Muscle of back (tissue), 11 donors: Measurements from ENCODE around the gene HYCC1. TPM values are rescaled to one million over a fixed set of nuclear protein-coding genes. Genes with fewer than 3 reads are reported as not detected.
"Not testable (repeated sequence)": the region's sequence is repeated elsewhere in the genome, so short reads cannot be mapped to it uniquely, and the experiment has no call there.

Experiments
- DNase-seq, 3 donors: peaks; one replicate each; pipeline versions ENCODE4 v3.0.0 to v3.0.0-alpha.2; 2013
- polyA plus RNA-seq, 10 donors: library from polyadenylated mRNA; unstranded; fragments of 120-200 nt; gene quantifications; one replicate each; pipeline ENCODE4 v1.2.1, GENCODE V29; 2013; ENCODE audit not compliant: insufficient read length in 10 of 10

HYCC1 gene
- polyA plus RNA-seq, 10 donors = 20.8 to 34.9 (median 26.4) TPM

DNA sequence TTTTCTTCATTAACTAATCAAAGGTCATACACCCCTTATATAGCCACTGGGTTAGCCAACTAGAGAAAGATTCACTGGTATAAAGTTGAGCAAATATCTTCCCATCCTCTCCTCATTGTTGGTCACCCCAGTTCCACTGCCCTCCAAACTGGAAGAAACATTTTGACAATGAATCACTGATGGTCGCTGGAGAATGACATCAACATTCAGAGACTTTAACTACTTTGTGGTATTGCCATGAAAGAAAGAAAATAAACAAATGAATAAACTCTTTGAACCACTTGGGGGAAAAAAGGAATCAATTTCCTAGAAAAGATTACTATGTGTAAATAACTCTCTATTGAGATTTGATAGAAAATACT is 23.4 kb downstream of the HYCC1 start:
- no peak for DNase-seq

DNA sequence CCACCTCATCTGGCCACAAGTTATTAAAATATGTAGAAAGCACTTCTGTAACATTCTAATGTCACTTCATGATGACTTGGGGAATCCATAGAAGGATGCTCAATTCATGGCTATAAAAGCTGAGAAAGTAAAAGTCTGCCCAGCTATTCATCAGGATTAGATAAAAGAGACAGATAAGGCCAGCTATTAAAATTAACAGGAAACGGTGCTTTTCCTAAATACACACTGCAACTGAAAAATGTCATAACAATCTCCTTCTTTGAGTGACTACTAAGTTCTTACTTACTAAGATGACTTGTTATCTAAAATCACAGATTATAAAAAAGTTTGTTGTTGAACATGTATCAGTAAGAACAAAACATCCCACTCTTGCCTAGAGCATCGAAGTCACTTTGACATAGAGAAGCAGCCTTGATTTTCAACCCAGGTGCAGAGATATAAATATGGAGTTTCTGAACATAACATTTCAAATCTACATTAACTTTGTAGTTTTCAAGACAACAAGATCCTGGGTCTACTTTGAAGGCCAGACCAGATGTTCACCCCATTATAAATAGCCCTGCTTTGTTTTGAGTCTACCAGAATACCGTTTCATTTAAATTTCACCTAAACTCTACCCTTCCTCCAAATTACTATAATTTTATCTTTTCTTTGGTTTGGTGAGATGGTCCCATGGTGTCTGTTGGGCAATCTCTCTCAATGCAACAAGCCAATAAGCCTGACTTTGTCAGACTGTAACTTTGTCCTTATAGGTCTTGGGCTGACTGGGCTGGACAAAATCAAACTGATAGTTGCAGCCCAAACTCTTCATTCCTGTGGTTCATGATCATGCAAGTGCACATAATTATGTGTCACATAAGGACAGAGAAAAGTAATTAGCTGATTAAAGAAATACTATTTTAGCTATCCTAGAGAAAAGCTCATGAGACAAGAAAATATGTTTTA is 24.0 kb downstream of the HYCC1 start:
- no peak for DNase-seq

DNA sequence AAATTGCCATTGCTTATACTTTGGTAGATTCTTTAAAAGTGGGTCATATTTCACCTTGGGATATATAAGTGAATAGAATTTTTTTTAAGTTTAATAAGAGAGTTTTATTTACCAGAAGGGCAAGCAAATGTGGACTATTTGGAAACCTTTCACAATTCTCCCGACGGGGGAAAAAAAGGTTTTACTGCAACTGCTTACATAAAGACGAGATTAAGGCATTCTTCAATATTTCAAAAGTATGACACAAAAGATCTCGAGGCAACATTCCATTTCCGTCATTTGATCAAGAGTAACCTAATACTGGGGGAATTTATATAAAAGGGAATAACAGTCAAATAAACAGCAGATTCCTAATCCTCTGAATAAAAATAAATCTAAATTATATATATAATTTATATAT is 28.5 kb downstream of the HYCC1 start:
- no peak for DNase-seq

DNA sequence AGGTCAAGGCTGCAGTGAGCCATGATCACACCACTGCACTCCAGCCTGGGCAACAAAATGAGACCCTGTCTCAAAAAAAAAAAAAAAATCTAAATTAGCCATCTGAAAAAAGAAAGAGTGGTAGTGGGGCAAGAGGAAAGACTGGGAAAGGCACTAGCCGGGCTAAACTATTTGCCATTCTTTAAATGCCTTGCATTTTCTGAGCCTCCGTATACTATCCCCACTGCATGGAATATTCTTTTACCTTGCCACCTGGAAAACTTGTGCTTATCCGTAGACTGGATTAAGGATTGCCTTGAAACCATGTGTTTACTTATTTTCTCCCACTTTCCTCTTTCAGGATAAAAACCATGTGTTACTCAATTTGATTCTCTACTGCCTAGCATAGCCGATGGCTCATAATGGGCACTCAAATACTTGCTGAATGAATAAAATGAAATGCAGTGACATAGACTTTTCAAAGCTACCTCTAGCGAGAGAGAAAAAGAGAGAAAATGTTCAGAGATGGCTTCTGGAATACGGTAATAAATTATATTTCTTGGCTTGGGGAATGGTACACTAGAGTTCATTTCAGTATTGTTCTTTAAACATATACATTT is 30.6 kb downstream of the HYCC1 start:
- no peak for DNase-seq

DNA sequence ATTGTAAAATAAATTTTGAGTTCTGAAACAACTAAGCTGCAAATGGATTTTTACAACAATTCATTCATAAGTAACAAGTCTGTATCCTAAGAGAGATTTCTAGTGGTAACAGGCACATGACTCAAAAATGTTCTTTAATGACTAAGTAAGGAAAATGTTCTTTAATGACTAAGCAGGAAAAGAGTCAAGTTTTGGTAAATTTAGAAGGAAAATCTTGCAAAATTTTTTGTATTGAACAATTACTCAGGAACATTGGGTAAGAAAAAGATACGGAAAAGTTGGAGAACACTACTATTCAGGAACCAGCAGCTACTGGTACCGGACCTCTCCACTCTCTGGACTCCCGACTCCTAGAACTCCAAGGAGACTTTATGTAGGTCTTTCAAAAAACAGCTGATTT is 33.5 kb downstream of the HYCC1 start:
- DNase-seq = peak in 1 of 3 donors; percentile 47

GRCh38 chr7:22979861-22980260 is 34.1 kb downstream of the HYCC1 start:
- DNase-seq = no peak

DNA sequence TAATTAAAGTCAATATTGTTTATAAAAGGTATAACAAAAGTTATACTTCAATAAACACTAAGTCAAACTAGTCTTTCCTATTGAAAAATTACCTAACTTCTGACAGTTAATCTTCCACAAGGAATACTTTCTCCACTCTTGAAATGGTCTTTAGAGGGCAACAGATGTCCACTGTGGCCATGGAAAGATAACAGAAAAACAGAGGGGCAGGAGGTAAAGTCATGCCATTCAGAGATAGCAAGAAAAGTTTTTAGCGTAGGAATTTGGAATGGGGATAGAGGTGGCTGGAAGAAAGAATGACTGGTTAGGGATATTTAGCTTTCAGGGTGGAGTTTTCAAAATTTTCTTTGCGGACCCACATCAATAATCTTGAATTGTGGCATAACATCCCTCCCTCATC is 34.7 kb downstream of the HYCC1 start:
- no peak for DNase-seq

- DNase-seq = not testable (repeated sequence)
These were observed 39.3 kb downstream of the HYCC1 start for GRCh38 chr7:22974636-22975035.

DNA sequence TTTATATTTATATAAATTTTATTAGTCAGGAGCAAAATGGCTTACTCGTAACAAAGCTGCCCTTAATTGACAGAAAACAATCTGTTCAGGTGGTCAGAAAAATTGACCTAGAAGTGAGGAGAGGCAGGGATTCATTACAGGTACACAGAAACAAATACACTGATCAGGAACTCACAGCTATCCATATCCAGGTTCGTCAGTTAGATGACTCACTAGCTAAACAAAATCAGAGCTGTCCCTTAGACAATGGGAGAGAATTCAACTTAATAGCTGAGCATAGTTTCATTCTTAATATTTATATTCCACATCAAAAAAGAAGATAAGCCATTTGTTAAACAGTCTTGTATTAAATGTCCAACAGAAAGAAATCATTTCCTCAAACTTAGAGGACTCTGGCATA is 41.7 kb downstream of the HYCC1 start:
- no peak for DNase-seq

GRCh38 chr7:22969010-22969431 is 44.9 kb downstream of the HYCC1 start:
- DNase-seq = no peak

Other genes with a start within 250 kb of the HYCC1 start
- 100 to 1,000 TPM; 640 to 905 (median 787) TPM for gene TOMM7, start 191.3 kb downstream of the HYCC1 start, polyA plus RNA-seq
- 10 to 100 TPM; 18.8 to 28.9 (median 24.0) TPM for gene KLHL7, start 91.7 kb upstream of the HYCC1 start, polyA plus RNA-seq
- 10 to 100 TPM; 21.7 to 42.7 (median 31.9) TPM for gene NUP42, start 167.9 kb upstream of the HYCC1 start, polyA plus RNA-seq
- 10 to 100 TPM; 23.4 to 98.8 (median 52.1) TPM for gene GPNMB, start 232.6 kb upstream of the HYCC1 start, polyA plus RNA-seq